ENCODE data around the gene SSR2. TPM values are rescaled to one million over a fixed set of nuclear protein-coding genes. Genes with fewer than 3 reads are reported as not detected.

Gene SSR2
- polyA plus RNA-seq, 1 donor (not counting 4 experiments of a cell fraction or from before 2014, with no cell fraction given): 302 TPM

- Histone ChIP-seq H3K27me3 (ENCODE audit: control insufficient read depth, extremely low read depth, insufficient read depth, low read length) (no peaks in the 10 kb centered on the region), H3K9me3 (ENCODE audit: control insufficient read depth, low read depth, low read length) (no peaks in the 10 kb centered on the region), H3K9me1 (ENCODE audit: control insufficient read depth, extremely low read depth, insufficient read depth, low read length) (peaks cover 3% of the 10 kb centered on the region), H3K36me3 (ENCODE audit: control insufficient read depth in 2 of 2, extremely low read depth in 1 of 2, insufficient read depth in 2 of 2, low read length in 2 of 2) (peaks cover 38 to 63% of the 10 kb centered on the region in 2 experiments), H3K4me3 (ENCODE audit: control insufficient read depth in 2 of 3, extremely low read depth in 1 of 3, insufficient read depth in 2 of 3, low read depth in 1 of 3, low read length in 3 of 3) (no peak overlapping the region), H3K27ac (ENCODE audit: control insufficient read depth, insufficient read depth, low read length) (peak overlapping the region; percentile 98), H2AFZ (ENCODE audit: control insufficient read depth, low read length) (no peak overlapping the region), H3K79me2 (ENCODE audit: control insufficient read depth, insufficient read depth, low read length) (peaks cover 13% of the 10 kb centered on the region), H3K4me1 (ENCODE audit: control insufficient read depth, extremely low read depth, insufficient read depth, low read length) (peaks cover 26% of the 10 kb centered on the region), H3K4me2 (ENCODE audit: control insufficient read depth, extremely low read depth, insufficient read depth, low read depth, low read length) (no peak overlapping the region), H4K20me1 (ENCODE audit: control insufficient read depth, extremely low read depth, insufficient read depth, low read length) (no peaks in the 10 kb centered on the region), H3K9ac (ENCODE audit: control insufficient read depth, extremely low read depth, insufficient read depth, low read length) (peak overlapping the region; percentile 81)
- peak; percentile 49 for FAIRE-seq
- dilution Hi-C loops (cut with MboI; ENCODE audit: extremely low pct_ligation_motif_present, low sequenced_read_pairs): no loop called here
- no peak for TF ChIP-seq CTCF (optimal IDR thresholded peaks at IDR 0.05 in 1 of 3, IDR thresholded peaks at IDR 0.05 in 1 of 3, conservative IDR thresholded peaks at IDR 0.05 in 1 of 3; ENCODE audit: extremely low read depth in 1 of 3, insufficient read depth in 2 of 3, low read length in 3 of 3)
- no peak for TF ChIP-seq EZH2 (IDR thresholded peaks at IDR 0.05; ENCODE audit: low read length)
- DNase-seq (ENCODE audit: low read depth, low spot score): no peak
These were observed 58.0 kb downstream of the SSR2 start for GRCh38 chr1:155962599-155963211.

- Histone ChIP-seq H3K9me3 (ENCODE audit: control insufficient read depth, low read depth, low read length) (no peaks in the 10 kb centered on the region), H3K27ac (ENCODE audit: control insufficient read depth, insufficient read depth, low read length) (peak overlapping the region; percentile 98), H3K27me3 (ENCODE audit: control insufficient read depth, extremely low read depth, insufficient read depth, low read length) (no peaks in the 10 kb centered on the region), H3K4me1 (ENCODE audit: control insufficient read depth, extremely low read depth, insufficient read depth, low read length) (peaks cover 26% of the 10 kb centered on the region), H3K36me3 (ENCODE audit: control insufficient read depth in 2 of 2, extremely low read depth in 1 of 2, insufficient read depth in 2 of 2, low read length in 2 of 2) (peaks cover 36 to 63% of the 10 kb centered on the region in 2 experiments), H4K20me1 (ENCODE audit: control insufficient read depth, extremely low read depth, insufficient read depth, low read length) (no peaks in the 10 kb centered on the region), H3K9me1 (ENCODE audit: control insufficient read depth, extremely low read depth, insufficient read depth, low read length) (peaks cover 3% of the 10 kb centered on the region), H3K4me2 (ENCODE audit: control insufficient read depth, extremely low read depth, insufficient read depth, low read depth, low read length) (peak overlapping the region; percentile 80), H3K79me2 (ENCODE audit: control insufficient read depth, insufficient read depth, low read length) (peaks cover 9% of the 10 kb centered on the region), H3K4me3 (ENCODE audit: control insufficient read depth in 2 of 3, extremely low read depth in 1 of 3, insufficient read depth in 2 of 3, low read depth in 1 of 3, low read length in 3 of 3) (peak overlapping the region in 2 of 3 experiments; percentile 30 to 60), H2AFZ (ENCODE audit: control insufficient read depth, low read length) (no peak overlapping the region), H3K9ac (ENCODE audit: control insufficient read depth, extremely low read depth, insufficient read depth, low read length) (peak overlapping the region; percentile 81)
- TF ChIP-seq CTCF (optimal IDR thresholded peaks at IDR 0.05 in 1 of 3, IDR thresholded peaks at IDR 0.05 in 1 of 3, conservative IDR thresholded peaks at IDR 0.05 in 1 of 3; ENCODE audit: extremely low read depth in 1 of 3, insufficient read depth in 2 of 3, low read length in 3 of 3) (peak; percentile 2 to 78 (median 16)), EZH2 (IDR thresholded peaks at IDR 0.05; ENCODE audit: low read length) (no peak)
- dilution Hi-C loops (cut with MboI; ENCODE audit: extremely low pct_ligation_motif_present, low sequenced_read_pairs): no loop called here
- DNase-seq (ENCODE audit: low read depth, low spot score): peak; percentile 92
- FAIRE-seq: peak; percentile 93
These were observed 58.8 kb downstream of the SSR2 start for GRCh38 chr1:155961937-155962336.
